Kidney (tissue), 14 donors: ENCODE measurements around the gene TMEM132C. TPM values are rescaled to one million over a fixed set of nuclear protein-coding genes. Genes with fewer than 3 reads are reported as not detected.
A peak's percentile ranks its signal among the peaks of the same experiment; 100 is the strongest.

Experiments
- DNase-seq, 5 donors: peaks; one replicate each; pipeline ENCODE4 v3.0.0-alpha.2; 2013 to 2020
- FAIRE-seq: peaks from 2 replicates; lab custom pipeline; 2012; peaks lifted over from hg19 to GRCh38; lab: Jason Lieb, UNC
- H3K27ac ChIP-seq, 2 donors: one replicate each; pipeline ENCODE4 v1.7.0; 2013; ENCODE audit warnings: low read depth in 2 of 2, low read length in 2 of 2, inconsistent platforms in 1 of 2
- H3K27me3 ChIP-seq: one replicate; pipeline ENCODE4 v1.7.1; 2013; ENCODE audit warnings: low read length, inconsistent platforms; ENCODE audit not compliant: control insufficient read depth, insufficient read depth
- H3K36me3 ChIP-seq, 3 donors: one replicate each; pipeline versions ENCODE4 v1.7.0 to v1.7.1; 2013; ENCODE audit warnings: low read length in 3 of 3, control low read depth in 1 of 3, inconsistent platforms in 1 of 3; ENCODE audit not compliant: insufficient read depth in 3 of 3, control insufficient read depth in 2 of 3
- H3K4me1 ChIP-seq, 3 donors: one replicate each; pipeline versions ENCODE4 v1.7.0 to v1.7.1; 2013; ENCODE audit warnings: low read length in 3 of 3, inconsistent platforms in 1 of 3, low read depth in 1 of 3; ENCODE audit not compliant: control insufficient read depth in 2 of 3, insufficient read depth in 2 of 3
- H3K4me3 ChIP-seq, 3 donors: one replicate each; pipeline versions ENCODE4 v1.7.0 to v1.8.1; 2013; ENCODE audit warnings: low read length in 3 of 3, control low read depth in 1 of 3, inconsistent platforms in 1 of 3
- H3K9ac ChIP-seq, 3 donors: one replicate each; pipeline versions ENCODE4 v1.7.0 to v1.7.1; 2013; ENCODE audit warnings: low read length in 3 of 3, control low read depth in 1 of 3, inconsistent platforms in 1 of 3
- H3K9me3 ChIP-seq, 3 donors: one replicate each; pipeline versions ENCODE4 v1.7.0 to v1.7.1; 2013; ENCODE audit warnings: low read length in 3 of 3, control low read depth in 1 of 3, inconsistent platforms in 1 of 3; ENCODE audit not compliant: control insufficient read depth in 2 of 3, insufficient read depth in 1 of 3
- CTCF ChIP-seq: IDR thresholded peaks from 3 replicates; pipeline ENCODE4 v1.5.1; 2012; ENCODE audit warnings: mild to moderate bottlenecking, moderate library complexity, borderline replicate concordance; ENCODE audit not compliant: insufficient read depth; ENCODE audit errors: extremely low read depth
- intact Hi-C: fragments of 100-400 bp; cut with DNase I; formaldehyde crosslinking; loops from one replicate; pipeline ENCODE4 v1.11.1; 2022
- polyA plus RNA-seq: library from polyadenylated mRNA; stranded (reverse); fragments of 350-450 nt; fragmentation: Illumina TruSeq; extraction: RNeasy Lipid Tissue Mini Kit (QIAGEN cat#74804); gene quantifications from one replicate; pipeline ENCODE4 v1.2.3, GENCODE V29; 2014; ENCODE audit warnings: low read depth, low replicate concordance; ENCODE audit not compliant: insufficient read depth
- total RNA-seq: library from RNA; stranded (reverse); fragmentation: NEBNext Ultra II Directional; extraction: Animal tissue kit (Norgen Biotek cat#: 25700); gene quantifications from one replicate; pipeline ENCODE4 v1.2.1, GENCODE V29; 2021
- donor health status: control.
- donor health status: control.
- donor health status: control.
- donor health status: control.
- donor health status: control.
- donor health status: DM: yes; HTN: yes; CAD: no.
- donor health status: Normal renal cell carcinoma (clear cell type).

TMEM132C gene
- total and polyA plus RNA-seq, 2 donors from 2014 or later, result 0.28 to 0.75 TPM

GRCh38 chr12:128361400-128361995 is 94.5 kb downstream of the TMEM132C start:
- Histone ChIP-seq H3K27ac (no peak overlapping the region), H3K9ac (no peak overlapping the region), H3K9me3 (no peaks in the 10 kb centered on the region), H3K27me3 (no peaks in the 10 kb centered on the region), H3K4me3 (no peak overlapping the region), H3K4me1 (no peaks in the 10 kb centered on the region), H3K36me3 (no peaks in the 10 kb centered on the region)
- DNase-seq (no peak), FAIRE-seq (no peak)
- intact Hi-C loops, result no loop called here
- TF ChIP-seq CTCF, result no peak

GRCh38 chr12:128365032-128365431 is 98.1 kb downstream of the TMEM132C start:
- Histone ChIP-seq H3K9me3 (no peaks in the 10 kb centered on the region), H3K9ac (no peak overlapping the region), H3K27ac (no peak overlapping the region), H3K36me3 (no peaks in the 10 kb centered on the region), H3K27me3 (no peaks in the 10 kb centered on the region), H3K4me1 (no peaks in the 10 kb centered on the region), H3K4me3 (no peak overlapping the region)
- FAIRE-seq (no peak), DNase-seq (no peak)
- intact Hi-C loops, result no loop called here
- no peak for TF ChIP-seq CTCF

- Histone ChIP-seq H3K9ac (peak overlapping the region in 1 of 3 donors; percentile 8), H3K4me3 (peak overlapping the region; percentile 12 to 47 (median 28)), H3K4me1 (no peaks in the 10 kb centered on the region), H3K27me3 (no peaks in the 10 kb centered on the region), H3K9me3 (no peaks in the 10 kb centered on the region), H3K36me3 (no peaks in the 10 kb centered on the region), H3K27ac (no peak overlapping the region)
- intact Hi-C loops, result no loop called here
- DNase-seq, result peak in 4 of 5 donors; percentile 21 to 59 (median 52)
- TF ChIP-seq CTCF, result no peak
- FAIRE-seq, result no peak
These were observed 98.8 kb downstream of the TMEM132C start for GRCh38 chr12:128365651-128366231.
